Endodermal cell (in vitro differentiated cells): Measurements from ENCODE around the gene SBNO2. TPM values are rescaled to one million over a fixed set of nuclear protein-coding genes. Genes with fewer than 3 reads are reported as not detected.

ENCODE experiments used
- DNase-seq: peaks from one replicate; pipeline ENCODE4 v3.0.0-alpha.2; 2017
- H3K27ac ChIP-seq: 2 replicates; pipeline ENCODE4 v1.5.1; 2013; ENCODE audit warnings: mild to moderate bottlenecking, low read depth, low read length, moderate library complexity
- H3K27me3 ChIP-seq: 2 replicates; pipeline ENCODE4 v1.6.1; 2013; ENCODE audit warnings: mild to moderate bottlenecking, low read length, moderate library complexity; ENCODE audit not compliant: insufficient read depth, control insufficient read depth, poor library complexity, severe bottlenecking
- H3K36me3 ChIP-seq: 2 replicates; pipeline ENCODE4 v1.7.0; 2013; ENCODE audit warnings: mild to moderate bottlenecking, low read length, moderate library complexity; ENCODE audit not compliant: control insufficient read depth, insufficient read depth
- H3K4me1 ChIP-seq: one replicate; pipeline ENCODE4 v1.7.0; 2013; ENCODE audit warnings: low read length; ENCODE audit not compliant: control insufficient read depth, insufficient read depth
- H3K4me3 ChIP-seq: 2 replicates; pipeline ENCODE4 v1.5.1; 2013; ENCODE audit warnings: mild to moderate bottlenecking, low read length, moderate library complexity
- H3K9ac ChIP-seq: 2 replicates; pipeline ENCODE4 v1.6.1; 2013; ENCODE audit warnings: mild to moderate bottlenecking, low read length, moderate library complexity; ENCODE audit not compliant: poor library complexity, severe bottlenecking; ENCODE audit errors: extremely low read depth
- H3K9me3 ChIP-seq: 2 replicates; pipeline ENCODE4 v1.6.1; 2013; ENCODE audit warnings: mild to moderate bottlenecking, low read length, moderate library complexity; ENCODE audit not compliant: control insufficient read depth
- H3K27ac Mint-ChIP-seq: 2 replicates; pipeline ENCODE4 v1.8.0; 2020; ENCODE audit warnings: mixed read lengths
- H3K27me3 Mint-ChIP-seq: 2 replicates; pipeline ENCODE4 v1.8.0; 2021; ENCODE audit warnings: mild to moderate bottlenecking, mixed read lengths; ENCODE audit not compliant: insufficient read depth
- H3K36me3 Mint-ChIP-seq: 2 replicates; pipeline ENCODE4 v1.8.0; 2020; ENCODE audit warnings: low read depth, mixed read lengths
- H3K4me1 Mint-ChIP-seq: 2 replicates; pipeline ENCODE4 v1.8.0; 2020; ENCODE audit warnings: mixed read lengths
- H3K4me3 Mint-ChIP-seq: 2 replicates; pipeline ENCODE4 v1.8.0; 2020; ENCODE audit warnings: mild to moderate bottlenecking, moderate library complexity, mixed read lengths
- H3K9me3 Mint-ChIP-seq: 2 replicates; pipeline ENCODE4 v1.8.0; 2020; ENCODE audit warnings: mild to moderate bottlenecking, mixed read lengths
- CTCF ChIP-seq: fragments of 200-600 bp; sonication (generic); conservative IDR thresholded peaks from 2 replicates; pipeline ENCODE4 v1.5.0; 2021; ENCODE audit warnings: antibody characterized with exemption, mild to moderate bottlenecking
- WGBS, 2 experiments: methylation state at CpG; one replicate each; pipeline versions ENCODE4 v1.1.5 to v1.1.7; 2013; ENCODE audit warnings: missing lambda C conversion rate in 2 of 2, mixed read lengths in 1 of 2; ENCODE audit not compliant: insufficient coverage in 1 of 2, insufficient read length in 1 of 2; 5-methylcytosine and 5-hydroxymethylcytosine counted together
- total RNA-seq, 2 donors: library from RNA; stranded (reverse); fragmentation: NEBNext Ultra II Directional in 1 of 2; extraction: Animal tissue kit (Norgen Biotek cat#: 25700) in 1 of 2; gene quantifications; 2 replicates in 1 of 2; 3 replicates in 1 of 2; pipeline ENCODE4 v1.2.1, GENCODE V29; 2021

The SBNO2 gene
- total RNA-seq, 2 donors from 2014 or later = 43.3 to 50.4 TPM

- Histone ChIP-seq H3K36me3 (peaks cover 37% of the 10 kb centered on the region), H3K4me3 (no peak overlapping the region), H3K4me1 (no peaks in the 10 kb centered on the region), H3K9ac (no peak overlapping the region), H3K27me3 (no peaks in the 10 kb centered on the region), H3K27ac (no peak overlapping the region), H3K9me3 (no peaks in the 10 kb centered on the region)
- Mint-ChIP-seq H3K36me3 (peaks cover 35% of the 10 kb centered on the region), H3K27ac (no peak overlapping the region), H3K4me1 (no peaks in the 10 kb centered on the region), H3K9me3 (no peaks in the 10 kb centered on the region), H3K27me3 (no peaks in the 10 kb centered on the region), H3K4me3 (no peak overlapping the region)
- 93 to 95% methylated on average over 31 to 34 of the region's 34 CpGs for WGBS, 2 experiments
- no peak for TF ChIP-seq CTCF
- DNase-seq = no peak
Observed at GRCh38 chr19:1118999-1119398, 55.1 kb downstream of the SBNO2 start.

GRCh38 chr19:1117654-1118053, 56.4 kb downstream of the SBNO2 start:
- Histone ChIP-seq H3K9ac (no peak overlapping the region), H3K36me3 (peaks cover 32% of the 10 kb centered on the region), H3K4me3 (no peak overlapping the region), H3K9me3 (no peaks in the 10 kb centered on the region), H3K27me3 (no peaks in the 10 kb centered on the region), H3K4me1 (no peaks in the 10 kb centered on the region), H3K27ac (no peak overlapping the region)
- Mint-ChIP-seq H3K36me3 (peaks cover 29% of the 10 kb centered on the region), H3K4me3 (no peak overlapping the region), H3K9me3 (no peaks in the 10 kb centered on the region), H3K4me1 (no peaks in the 10 kb centered on the region), H3K27ac (no peak overlapping the region), H3K27me3 (no peaks in the 10 kb centered on the region)
- 95 to 96% methylated on average over 15 to 16 of the region's 16 CpGs for WGBS, 2 experiments
- DNase-seq = no peak
- TF ChIP-seq CTCF = no peak

GRCh38 chr19:1116726-1117581, 57.1 kb downstream of the SBNO2 start:
- Histone ChIP-seq H3K9me3 (no peaks in the 10 kb centered on the region), H3K4me3 (no peak overlapping the region), H3K4me1 (no peaks in the 10 kb centered on the region), H3K9ac (no peak overlapping the region), H3K27ac (no peak overlapping the region), H3K36me3 (peaks cover 34% of the 10 kb centered on the region), H3K27me3 (no peaks in the 10 kb centered on the region)
- no peak overlapping the region for H3K4me3 Mint-ChIP-seq
- H3K36me3 Mint-ChIP-seq = peaks cover 29% of the 10 kb centered on the region
- H3K27ac Mint-ChIP-seq = no peak overlapping the region
- H3K9me3 Mint-ChIP-seq = no peaks in the 10 kb centered on the region
- no peak for TF ChIP-seq CTCF
- 94% methylated on average over 34 to 52 of the region's 52 CpGs for WGBS, 2 experiments
- DNase-seq = peak; percentile 73
- H3K27me3 Mint-ChIP-seq = no peaks in the 10 kb centered on the region
- no peaks in the 10 kb centered on the region for H3K4me1 Mint-ChIP-seq
